ENCODE data around the gene HERC2.

DNA sequence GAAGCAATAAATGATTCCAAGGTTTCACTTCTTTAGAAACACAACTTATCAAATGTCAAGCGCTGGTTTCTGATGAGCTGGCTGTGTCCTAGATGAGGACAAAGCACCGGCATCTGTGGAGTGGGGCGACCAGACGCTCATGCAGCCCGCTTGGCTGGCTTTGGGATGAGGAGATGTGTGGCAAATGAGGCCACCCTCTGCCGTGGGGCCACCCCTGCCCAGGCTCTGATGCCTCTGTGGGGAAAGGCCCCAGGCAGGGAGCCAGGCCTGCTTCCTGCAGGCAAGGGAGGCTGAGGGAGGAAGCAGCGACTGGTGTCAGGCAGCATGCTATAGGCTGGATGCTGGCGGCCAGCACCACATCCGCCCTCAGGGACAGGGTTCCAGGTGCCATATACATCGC, 102.9 kb downstream of the HERC2 start:
- TF ChIP-seq, protein P1, sequence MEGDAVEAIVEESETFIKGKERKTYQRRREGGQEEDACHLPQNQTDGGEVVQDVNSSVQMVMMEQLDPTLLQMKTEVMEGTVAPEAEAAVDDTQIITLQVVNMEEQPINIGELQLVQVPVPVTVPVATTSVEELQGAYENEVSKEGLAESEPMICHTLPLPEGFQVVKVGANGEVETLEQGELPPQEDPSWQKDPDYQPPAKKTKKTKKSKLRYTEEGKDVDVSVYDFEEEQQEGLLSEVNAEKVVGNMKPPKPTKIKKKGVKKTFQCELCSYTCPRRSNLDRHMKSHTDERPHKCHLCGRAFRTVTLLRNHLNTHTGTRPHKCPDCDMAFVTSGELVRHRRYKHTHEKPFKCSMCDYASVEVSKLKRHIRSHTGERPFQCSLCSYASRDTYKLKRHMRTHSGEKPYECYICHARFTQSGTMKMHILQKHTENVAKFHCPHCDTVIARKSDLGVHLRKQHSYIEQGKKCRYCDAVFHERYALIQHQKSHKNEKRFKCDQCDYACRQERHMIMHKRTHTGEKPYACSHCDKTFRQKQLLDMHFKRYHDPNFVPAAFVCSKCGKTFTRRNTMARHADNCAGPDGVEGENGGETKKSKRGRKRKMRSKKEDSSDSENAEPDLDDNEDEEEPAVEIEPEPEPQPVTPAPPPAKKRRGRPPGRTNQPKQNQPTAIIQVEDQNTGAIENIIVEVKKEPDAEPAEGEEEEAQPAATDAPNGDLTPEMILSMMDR (IDR thresholded peaks at IDR 0.05): no peak
- no peak for TF ChIP-seq POLR2AphosphoS5 (IDR thresholded peaks at IDR 0.05)
- TF ChIP-seq EP300 (IDR thresholded peaks at IDR 0.05): no peak

Data from stomach (tissue), 4 donors.